Hepatocyte (in vitro differentiated cells): ENCODE measurements around the gene DIP2C. TPM values are rescaled to one million over a fixed set of nuclear protein-coding genes. Genes with fewer than 3 reads are reported as not detected.
"Not testable (repeated sequence)": the region's sequence is repeated elsewhere in the genome, so short reads cannot be mapped to it uniquely, and the experiment has no call there.

Experiments used
- DNase-seq: peaks from one replicate; pipeline ENCODE4 v3.0.0-alpha.2; 2016; ENCODE audit warnings: low spot score
- H2AFZ ChIP-seq: fragments of 200-600 bp; sonication (generic); 2 replicates; pipeline ENCODE4 v1.6.0; 2016; ENCODE audit warnings: antibody characterized with exemption, mild to moderate bottlenecking
- H3K27ac ChIP-seq: fragments of 200-600 bp; sonication (generic); 2 replicates; pipeline ENCODE4 v1.5.1; 2016; ENCODE audit warnings: mild to moderate bottlenecking
- H3K27me3 ChIP-seq: fragments of 200-600 bp; sonication (generic); 2 replicates; pipeline ENCODE4 v1.6.1; 2016
- H3K36me3 ChIP-seq: fragments of 200-600 bp; sonication (generic); replicated peaks from 2 replicates; pipeline ENCODE4 v1.5.1; 2016; ENCODE audit warnings: low read depth; ENCODE audit not compliant: insufficient read depth
- H3K4me1 ChIP-seq: fragments of 200-600 bp; sonication (generic); 2 replicates; pipeline ENCODE4 v1.5.1; 2016; ENCODE audit warnings: mild to moderate bottlenecking, moderate library complexity; ENCODE audit not compliant: insufficient read depth
- H3K4me2 ChIP-seq: fragments of 200-600 bp; sonication (generic); 2 replicates; pipeline ENCODE4 v1.6.0; 2016
- H3K4me3 ChIP-seq: fragments of 200-600 bp; sonication (generic); 2 replicates; pipeline ENCODE4 v1.5.1; 2016; ENCODE audit warnings: mild to moderate bottlenecking
- H3K79me2 ChIP-seq: fragments of 200-600 bp; sonication (generic); 2 replicates; pipeline ENCODE4 v1.6.0; 2017; ENCODE audit warnings: mild to moderate bottlenecking
- H3K9me2 ChIP-seq: fragments of 200-600 bp; sonication (generic); replicated peaks from 2 replicates; pipeline ENCODE4 v1.6.0; 2017; ENCODE audit warnings: mild to moderate bottlenecking; ENCODE audit not compliant: insufficient read depth
- H3K9me3 ChIP-seq: fragments of 200-600 bp; sonication (generic); 2 replicates; pipeline ENCODE4 v1.5.1; 2016; ENCODE audit warnings: low read depth, mild to moderate bottlenecking
- H4K20me1 ChIP-seq: fragments of 200-600 bp; sonication (generic); 2 replicates; pipeline ENCODE4 v1.6.0; 2016; ENCODE audit warnings: mild to moderate bottlenecking; ENCODE audit not compliant: insufficient read depth, poor library complexity, severe bottlenecking
- CTCF ChIP-seq: fragments of 200-600 bp; sonication (generic); IDR thresholded peaks from 2 replicates; pipeline ENCODE4 v1.5.1; 2016; ENCODE audit warnings: antibody characterized with exemption, mild to moderate bottlenecking; ENCODE audit not compliant: poor library complexity
- EZH2 ChIP-seq: fragments of 200-600 bp; sonication (generic); IDR thresholded peaks from 2 replicates; pipeline ENCODE4 v1.6.1; 2016; ENCODE audit warnings: antibody characterized with exemption, mild to moderate bottlenecking, borderline replicate concordance
- EZH2phosphoT487 ChIP-seq: fragments of 200-600 bp; sonication (generic); IDR thresholded peaks from one replicate; pipeline ENCODE4 v1.6.1; 2018; ENCODE audit warnings: antibody characterized with exemption, mild to moderate bottlenecking, low read depth, moderate library complexity; ENCODE audit not compliant: unreplicated experiment, severe bottlenecking
- WGBS: methylation state at CpG from one replicate; pipeline ENCODE4 v1.1.6; 2016; ENCODE audit warnings: low lambda C conversion rate; ENCODE audit errors: missing lambda C conversion rate; 5-methylcytosine and 5-hydroxymethylcytosine counted together
- polyA plus RNA-seq: library from polyadenylated mRNA; unstranded; fragments of >200 nt; fragmentation: Nextera tagmentation; extraction: Ambion mirVana; gene quantifications from 2 replicates; pipeline ENCODE4 v1.2.1, GENCODE V29; 2016
- total RNA-seq: library from RNA; depleted of rRNA; stranded (reverse); fragments of >200 nt; gene quantifications from 2 replicates; pipeline ENCODE4 v1.2.3, GENCODE V29; 2014

Gene DIP2C
- total and polyA plus RNA-seq, 2 experiments from 2014 or later: 11.1 to 12.8 TPM

- Histone ChIP-seq H3K27ac (no peak overlapping the region), H3K79me2 (no peaks in the 10 kb centered on the region), H2AFZ (no peak overlapping the region), H3K9me3 (no peaks in the 10 kb centered on the region), H3K27me3 (no peaks in the 10 kb centered on the region), H3K4me2 (no peak overlapping the region), H4K20me1 (no peaks in the 10 kb centered on the region), H3K4me3 (no peak overlapping the region), H3K9me2 (no peaks in the 10 kb centered on the region), H3K36me3 (no peaks in the 10 kb centered on the region), H3K4me1 (no peaks in the 10 kb centered on the region)
- WGBS: 97% methylated on average over 7 of the region's 7 CpGs
- TF ChIP-seq CTCF (no peak), EZH2phosphoT487 (no peak), EZH2 (no peak)
- DNase-seq: no peak
Observed at GRCh38 chr10:395665-396064, 293.8 kb downstream of the DIP2C start.

- not testable (repeated sequence) for DNase-seq, H3K4me2 ChIP-seq
Observed at GRCh38 chr10:394439-395101, 294.9 kb downstream of the DIP2C start.

GRCh38 chr10:393787-394438 lies 295.6 kb downstream of the DIP2C start:
- H3K4me3 ChIP-seq: no peak overlapping the region
- H3K9me3 ChIP-seq: no peaks in the 10 kb centered on the region
- TF ChIP-seq CTCF (no peak), EZH2phosphoT487 (no peak), EZH2 (no peak)
- WGBS: 97% methylated on average over 13 of the region's 14 CpGs
- H3K36me3 ChIP-seq: no peaks in the 10 kb centered on the region
- no peak for DNase-seq
- H3K27ac ChIP-seq: no peak overlapping the region
- H3K4me1 ChIP-seq: no peaks in the 10 kb centered on the region
- no peaks in the 10 kb centered on the region for H3K27me3 ChIP-seq
- no peaks in the 10 kb centered on the region for H4K20me1 ChIP-seq
- no peaks in the 10 kb centered on the region for H3K9me2 ChIP-seq
- H2AFZ ChIP-seq: no peak overlapping the region
- no peak overlapping the region for H3K4me2 ChIP-seq
- no peaks in the 10 kb centered on the region for H3K79me2 ChIP-seq

More at GRCh38 chr10:394439-395101, 294.9 kb downstream of the DIP2C start:
- H2AFZ ChIP-seq, H3K36me3 ChIP-seq, H3K27ac ChIP-seq, H3K4me3 ChIP-seq, H4K20me1 ChIP-seq, H3K27me3 ChIP-seq, H3K9me3 ChIP-seq, H3K9me2 ChIP-seq, H3K4me1 ChIP-seq, H3K79me2 ChIP-seq: not testable (repeated sequence)
- 89% methylated on average over 20 of the region's 21 CpGs for WGBS

GRCh38 chr10:393106-393745 lies 296.2 kb downstream of the DIP2C start:
- no peak overlapping the region for H3K4me3 ChIP-seq
- H2AFZ ChIP-seq: no peak overlapping the region
- no peaks in the 10 kb centered on the region for H3K79me2 ChIP-seq
- H3K27ac ChIP-seq: no peak overlapping the region
- peaks cover 4% of the 10 kb centered on the region for H3K4me1 ChIP-seq
- TF ChIP-seq CTCF (no peak), EZH2 (no peak), EZH2phosphoT487 (no peak)
- no peaks in the 10 kb centered on the region for H3K9me3 ChIP-seq
- H4K20me1 ChIP-seq: no peaks in the 10 kb centered on the region
- H3K4me2 ChIP-seq: no peak overlapping the region
- H3K27me3 ChIP-seq: no peaks in the 10 kb centered on the region
- H3K9me2 ChIP-seq: no peaks in the 10 kb centered on the region
- no peak for DNase-seq
- WGBS: 85% methylated on average over 13 of the region's 13 CpGs
- no peaks in the 10 kb centered on the region for H3K36me3 ChIP-seq
